ENCODE data around the gene NGLY1.

GRCh38 chr3:25695731-25696420 is 87.4 kb downstream of the NGLY1 start:
- no peak for TF ChIP-seq YBX1 (IDR thresholded peaks at IDR 0.05)
- no peak for TF ChIP-seq POLR2AphosphoS2 (IDR thresholded peaks at IDR 0.05; ENCODE audit: low read depth, low read length)
- no peak for TF ChIP-seq CREM (IDR thresholded peaks at IDR 0.05; ENCODE audit: low read depth)
- TF ChIP-seq EP300 (IDR thresholded peaks at IDR 0.05; ENCODE audit: borderline replicate concordance in 1 of 2, control insufficient read depth in 1 of 2, low read depth in 2 of 2, low read length in 2 of 2) = no peak
- no peak for TF ChIP-seq FOS (IDR thresholded peaks at IDR 0.05; ENCODE audit: borderline replicate concordance, extremely low read depth, insufficient read length)
- no peak for TF ChIP-seq POLR2AphosphoS5 (IDR thresholded peaks at IDR 0.05; ENCODE audit: low read length)
- TF ChIP-seq EZH2 (IDR thresholded peaks at IDR 0.05; ENCODE audit: borderline replicate concordance, control insufficient read depth, low read depth, low read length) = no peak
- TF ChIP-seq MXI1 (IDR thresholded peaks at IDR 0.05; ENCODE audit: low read depth, low read length) = no peak
- TF ChIP-seq ESRRA (IDR thresholded peaks at IDR 0.05; ENCODE audit: low read length) = no peak
- TF ChIP-seq CTCF (IDR thresholded peaks at IDR 0.05 in 2 of 3, conservative IDR thresholded peaks at IDR 0.05 in 1 of 3; ENCODE audit: control insufficient read depth in 2 of 3, extremely low read depth in 1 of 3, insufficient read depth in 1 of 3, low read depth in 3 of 3, low read length in 3 of 3) = no peak
- TF ChIP-seq ZNF24 (IDR thresholded peaks at IDR 0.05) = no peak

All from GM12878 (cell line).